ENCODE measurements around the gene TYRO3.

The TYRO3 gene

GRCh38 chr15:41558400-41559238 lies at the start of gene TYRO3:
TSS of gene TYRO3 (plus strand) at chr15:41559212. CDS start at chr15:41559258, 46 bp downstream.
- no peak for DNase-seq (ENCODE audit: low read depth in 2 of 2)

- DNase-seq (ENCODE audit: low read depth in 2 of 2), result no peak
Measured at GRCh38 chr15:41510728-41511127, 48.3 kb upstream of the TYRO3 start.

GRCh38 chr15:41511331-41511898 lies 47.6 kb upstream of the TYRO3 start:
- DNase-seq (ENCODE audit: low read depth in 2 of 2), result no peak

- no peak for DNase-seq (ENCODE audit: low read depth in 2 of 2)
Measured at GRCh38 chr15:41511899-41512369, 47.1 kb upstream of the TYRO3 start.

GRCh38 chr15:41512512-41512939 lies 46.5 kb upstream of the TYRO3 start:
- no peak for DNase-seq (ENCODE audit: low read depth in 2 of 2)

GRCh38 chr15:41512940-41513505 lies 46.0 kb upstream of the TYRO3 start:
- DNase-seq (ENCODE audit: low read depth in 2 of 2), result no peak

- no peak for DNase-seq (ENCODE audit: low read depth in 2 of 2)
Measured at GRCh38 chr15:41513506-41514227, 45.3 kb upstream of the TYRO3 start, which contains the start of gene LTK. TSS of gene LTK (minus strand) at chr15:41513827. CDS start at chr15:41513709, 118 bp downstream.

- DNase-seq (ENCODE audit: low read depth in 2 of 2), result no peak
Measured at GRCh38 chr15:41517895-41518449, 41.0 kb upstream of the TYRO3 start.

- DNase-seq (ENCODE audit: low read depth in 2 of 2), result no peak
Measured at GRCh38 chr15:41520636-41521035, 38.4 kb upstream of the TYRO3 start.

- no peak for DNase-seq (ENCODE audit: low read depth in 2 of 2)
Measured at GRCh38 chr15:41521614-41522013, 37.4 kb upstream of the TYRO3 start.

- DNase-seq (ENCODE audit: low read depth in 2 of 2), result no peak
Measured at GRCh38 chr15:41523097-41523496, 35.9 kb upstream of the TYRO3 start.

- no peak for DNase-seq (ENCODE audit: low read depth in 2 of 2)
Measured at GRCh38 chr15:41530363-41530956, 28.6 kb upstream of the TYRO3 start.

- no peak for DNase-seq (ENCODE audit: low read depth in 2 of 2)
Measured at GRCh38 chr15:41535544-41535943, 23.5 kb upstream of the TYRO3 start.

- no peak for DNase-seq (ENCODE audit: low read depth in 2 of 2)
Measured at GRCh38 chr15:41536866-41537265, 22.1 kb upstream of the TYRO3 start.

- DNase-seq (ENCODE audit: low read depth in 2 of 2), result no peak
Measured at GRCh38 chr15:41543521-41543870, 15.5 kb upstream of the TYRO3 start.

GRCh38 chr15:41544650-41545015 lies 14.4 kb upstream of the TYRO3 start:
- DNase-seq (ENCODE audit: low read depth in 2 of 2), result no peak

GRCh38 chr15:41545218-41545617 lies 13.8 kb upstream of the TYRO3 start:
- no peak for DNase-seq (ENCODE audit: low read depth in 2 of 2)

GRCh38 chr15:41546851-41547786 lies 11.9 kb upstream of the TYRO3 start:
- DNase-seq (ENCODE audit: low read depth in 2 of 2), result no peak

- no peak for DNase-seq (ENCODE audit: low read depth in 2 of 2)
Measured at GRCh38 chr15:41550066-41550775, 8.8 kb upstream of the TYRO3 start.

GRCh38 chr15:41553731-41554130 lies 5.3 kb upstream of the TYRO3 start:
- no peak for DNase-seq (ENCODE audit: low read depth in 2 of 2)
